Transverse colon (tissue), 4 donors: ENCODE data around the gene MTMR3. TPM values are rescaled to one million over a fixed set of nuclear protein-coding genes. Genes with fewer than 3 reads are reported as not detected.

Source experiments
- DNase-seq: peaks from one replicate; pipeline ENCODE4 v3.0.0-alpha.2; 2019
- H3K27ac ChIP-seq, 4 donors: fragments of 200-600 bp; sonication (generic); 2 replicates each; pipeline ENCODE4 v1.5.1; 2016 to 2018; ENCODE audit warnings: inconsistent platforms in 4 of 4
- H3K27me3 ChIP-seq: fragments of 200-600 bp; sonication (generic); 2 replicates; pipeline ENCODE4 v1.5.1; 2017; ENCODE audit warnings: inconsistent platforms
- H3K36me3 ChIP-seq, 4 donors: fragments of 200-600 bp; sonication (generic); 2 replicates each; pipeline ENCODE4 v1.5.1; 2017 to 2019; ENCODE audit warnings: inconsistent platforms in 4 of 4
- H3K4me1 ChIP-seq, 4 donors: fragments of 200-600 bp; sonication (generic); 2 replicates each; pipeline ENCODE4 v1.5.1; 2017 to 2020; ENCODE audit warnings: inconsistent platforms in 4 of 4
- H3K4me3 ChIP-seq, 4 donors: fragments of 200-600 bp; sonication (generic); 1 replicate in 1 of 4; 2 replicates in 3 of 4; pipeline versions ENCODE4 v1.5.1 to v1.6.1; 2017 to 2019; ENCODE audit warnings: inconsistent platforms in 4 of 4
- H3K9me3 ChIP-seq, 2 donors: fragments of 200-600 bp; sonication (generic); 2 replicates each; pipeline ENCODE4 v1.5.1; 2017 to 2019; ENCODE audit warnings: inconsistent platforms in 2 of 2
- CTCF ChIP-seq, 5 experiments: fragments of 200-600 bp in 3 of 5; fragments of 450-650 bp in 2 of 5; sonication (generic) in 3 of 5; IDR thresholded peaks; 1 replicate in 2 of 5; 2 replicates in 3 of 5; pipeline ENCODE4 v1.5.1; 2016 to 2017; ENCODE audit warnings: antibody characterized with exemption in 5 of 5, inconsistent platforms in 3 of 5, mild to moderate bottlenecking in 2 of 5, moderate library complexity in 1 of 5
- EP300 ChIP-seq: sonication (generic); formaldehyde crosslinking; IDR thresholded peaks from one replicate; pipeline ENCODE4 v1.6.1; 2017; ENCODE audit warnings: antibody characterized with exemption, low read depth
- POLR2A ChIP-seq: fragments of 450-650 bp; IDR thresholded peaks from one replicate; pipeline ENCODE4 v1.6.1; 2016; ENCODE audit warnings: antibody characterized with exemption, mild to moderate bottlenecking, moderate library complexity
- POLR2AphosphoS5 ChIP-seq, 3 donors: sonication (generic); formaldehyde crosslinking; IDR thresholded peaks; one replicate each; pipeline ENCODE4 v1.6.1; 2016; ENCODE audit warnings: antibody characterized with exemption in 3 of 3
- WGBS, 2 donors: methylation state at CpG; one replicate each; pipeline ENCODE4 v1.1.5; 2018; ENCODE audit warnings: low coverage in 1 of 2; 5-methylcytosine and 5-hydroxymethylcytosine counted together
- in situ Hi-C, 4 donors: fragments of 200-750 bp; cut with MboI; loops; one replicate each; pipeline versions ENCODE4 v1.15.0 to v1.15.1; 2017; ENCODE audit warnings: low sequenced_read_pairs in 3 of 4, low pct_ligation_motif_present in 1 of 4, low pct_unique_long_range_greater_than_20kb in 1 of 4
- intact Hi-C: fragments of 100-400 bp; cut with DNase I; formaldehyde crosslinking; loops from one replicate; pipeline ENCODE4 v1.15.1; 2023; ENCODE audit warnings: low total_unique reads
- total RNA-seq, 4 donors: library from RNA; depleted of rRNA; stranded (reverse); fragments of >200 nt; gene quantifications; one replicate each; pipeline ENCODE4 v1.1.0, GENCODE V29; 2016

The MTMR3 gene
- total RNA-seq, 4 donors from 2014 or later: 52.5 to 92.7 (median 70.2) TPM

- H3K4me3 ChIP-seq: no peak overlapping the region
- peaks cover 0 to 15% (median 6%) of the 10 kb centered on the region in 4 donors for H3K4me1 ChIP-seq
- 73 to 100% methylated on average over 1 to 3 of the region's 3 CpGs for WGBS, 2 donors
- TF ChIP-seq POLR2A (no peak), POLR2AphosphoS5 (IDR thresholded peaks at IDR 0.05) (no peak), CTCF (IDR thresholded peaks at IDR 0.05) (no peak), EP300 (no peak)
- DNase-seq: no peak
- H3K9me3 ChIP-seq: no peaks in the 10 kb centered on the region
- intact Hi-C loops (no loop called here), in situ Hi-C loops (no loop called here)
- H3K27me3 ChIP-seq: no peaks in the 10 kb centered on the region
- peaks cover 0 to 6% (median under 1%) of the 10 kb centered on the region in 4 donors for H3K36me3 ChIP-seq
- H3K27ac ChIP-seq: no peak overlapping the region
Observed at GRCh38 chr22:30031328-30031727, 148.4 kb downstream of the MTMR3 start.

GRCh38 chr22:30031764-30032455 lies 148.9 kb downstream of the MTMR3 start:
- TF ChIP-seq POLR2AphosphoS5 (IDR thresholded peaks at IDR 0.05) (no peak), CTCF (IDR thresholded peaks at IDR 0.05) (no peak), EP300 (no peak), POLR2A (no peak)
- peaks cover 0 to under 1% (median 0%) of the 10 kb centered on the region in 4 donors for H3K36me3 ChIP-seq
- no peak overlapping the region for H3K4me3 ChIP-seq
- 81 to 100% methylated on average over 1 to 2 of the region's 2 CpGs for WGBS, 2 donors
- intact Hi-C loops (no loop called here), in situ Hi-C loops (no loop called here)
- H3K9me3 ChIP-seq: no peaks in the 10 kb centered on the region
- H3K27me3 ChIP-seq: no peaks in the 10 kb centered on the region
- no peak for DNase-seq
- peaks cover 0 to 9% (median under 1%) of the 10 kb centered on the region in 4 donors for H3K4me1 ChIP-seq
- no peak overlapping the region for H3K27ac ChIP-seq

- Histone ChIP-seq H3K9me3 (no peaks in the 10 kb centered on the region), H3K36me3 (no peaks in the 10 kb centered on the region), H3K4me1 (peaks cover 0 to under 1% (median 0%) of the 10 kb centered on the region in 4 donors), H3K27ac (no peak overlapping the region), H3K4me3 (no peak overlapping the region), H3K27me3 (no peaks in the 10 kb centered on the region)
- intact Hi-C loops: no loop called here
- in situ Hi-C loops: no loop called here
- 80% methylated on average over 4 of the region's 4 CpGs; no CpG with 5 or more reads in 1 of the 2 donors for WGBS, 2 donors
- DNase-seq: no peak
- TF ChIP-seq CTCF (IDR thresholded peaks at IDR 0.05) (no peak), EP300 (no peak), POLR2AphosphoS5 (IDR thresholded peaks at IDR 0.05) (no peak), POLR2A (no peak)
Observed at GRCh38 chr22:30033137-30033536, 150.2 kb downstream of the MTMR3 start.

GRCh38 chr22:30033901-30034300 lies 150.9 kb downstream of the MTMR3 start:
- Histone ChIP-seq H3K4me1 (peaks cover 0 to 3% (median 0%) of the 10 kb centered on the region in 4 donors), H3K27me3 (no peaks in the 10 kb centered on the region), H3K27ac (no peak overlapping the region), H3K36me3 (no peaks in the 10 kb centered on the region), H3K4me3 (no peak overlapping the region), H3K9me3 (no peaks in the 10 kb centered on the region)
- intact Hi-C loops: no loop called here
- DNase-seq: no peak
- no peak for TF ChIP-seq POLR2AphosphoS5 (IDR thresholded peaks at IDR 0.05)
- TF ChIP-seq EP300: no peak
- WGBS, 2 donors: 75% methylated on average over 5 of the region's 5 CpGs; no CpG with 5 or more reads in 1 of the 2 donors
- in situ Hi-C loops: no loop called here
